Activated CD4-positive, alpha-beta memory T cell treated with anti-CD3 and anti-CD28 coated beads for 36 hours (primary cell): Measurements from ENCODE around the gene COQ7. TPM values are rescaled to one million over a fixed set of nuclear protein-coding genes. Genes with fewer than 3 reads are reported as not detected.
A peak's percentile ranks its signal among the peaks of the same experiment; 100 is the strongest.

Source experiments
- CTCF ChIA-PET: fragments of 350-600 bp; sonication (Branson Sonifier 250); formaldehyde crosslinking; loops from one replicate; lab custom pipeline; 2021; ENCODE audit warnings: antibody characterized with exemption, inconsistent platforms; lab: Charles Lee
- POLR2A ChIA-PET: fragments of 350-600 bp; sonication (Branson Sonifier 250); formaldehyde crosslinking; loops from one replicate; lab custom pipeline; 2021; ENCODE audit warnings: antibody characterized with exemption; lab: Charles Lee
- DNase-seq: peaks from one replicate; pipeline ENCODE4 v3.0.0-alpha.2; 2020
- H3K27ac Mint-ChIP-seq: one replicate; pipeline ENCODE4 v1.8.0; 2021; ENCODE audit warnings: mixed read lengths
- H3K27me3 Mint-ChIP-seq: one replicate; pipeline ENCODE4 v1.8.0; 2021; ENCODE audit warnings: mixed read lengths
- H3K36me3 Mint-ChIP-seq: one replicate; pipeline ENCODE4 v1.8.0; 2021; ENCODE audit warnings: mixed read lengths
- H3K4me1 Mint-ChIP-seq: one replicate; pipeline ENCODE4 v1.8.0; 2021; ENCODE audit warnings: low read depth, mixed read lengths
- H3K4me3 Mint-ChIP-seq: one replicate; pipeline ENCODE4 v1.8.0; 2021; ENCODE audit warnings: mild to moderate bottlenecking, mixed read lengths
- H3K9me3 Mint-ChIP-seq: one replicate; pipeline ENCODE4 v1.8.0; 2021; ENCODE audit warnings: mixed read lengths
- intact Hi-C: fragments of 100-400 bp; cut with micrococcal nuclease; formaldehyde crosslinking; loops from one replicate; pipeline ENCODE4 v1.15.1; 2023
- total RNA-seq, 2 experiments: library from RNA; stranded (reverse); gene quantifications; one replicate each; pipeline ENCODE4 v1.2.3, GENCODE V29; 2021

COQ7 gene
- total RNA-seq, 2 experiments from 2014 or later, result 14.1 to 15.2 TPM

- CTCF ChIA-PET, result no interaction called here
Observed at GRCh38 chr16:19102187-19102872, 34.9 kb downstream of the COQ7 start.

DNA sequence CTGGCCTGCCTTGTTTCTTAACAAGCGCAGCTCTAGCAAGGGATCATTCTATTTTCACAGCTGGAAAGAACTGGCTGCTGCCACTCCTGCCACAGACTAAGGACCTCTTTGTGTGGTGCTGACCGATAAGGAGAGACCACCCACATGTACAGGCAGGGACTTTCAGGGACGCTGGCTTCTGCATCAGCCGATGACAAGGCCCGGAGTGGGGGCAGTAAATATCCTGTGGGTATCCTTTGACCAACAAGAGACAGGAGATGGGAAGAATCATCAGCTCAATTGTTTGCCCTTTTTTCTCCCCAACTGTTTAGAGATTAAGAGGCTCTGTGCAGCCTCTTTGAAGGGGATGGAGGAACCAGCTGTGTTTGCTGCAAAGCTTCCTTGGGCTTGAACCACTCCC, 37.2 kb downstream of the COQ7 start:
- intact Hi-C loops, result no loop called here
- no peak for DNase-seq
- Mint-ChIP-seq H3K27me3 (peaks cover 2% of the 10 kb centered on the region), H3K9me3 (no peaks in the 10 kb centered on the region), H3K4me3 (no peak overlapping the region), H3K4me1 (peaks cover 5% of the 10 kb centered on the region), H3K27ac (no peak overlapping the region), H3K36me3 (no peaks in the 10 kb centered on the region)
- ChIA-PET POLR2A (no interaction called here), CTCF (no interaction called here)

More at GRCh38 chr16:19102187-19102872, 34.9 kb downstream of the COQ7 start:
- POLR2A ChIA-PET, result no interaction called here
- no peak for DNase-seq
- Mint-ChIP-seq H3K9me3 (peaks cover 3% of the 10 kb centered on the region), H3K4me1 (peaks cover under 1% of the 10 kb centered on the region), H3K36me3 (peaks cover 2% of the 10 kb centered on the region), H3K27ac (no peak overlapping the region), H3K27me3 (peaks cover 4% of the 10 kb centered on the region), H3K4me3 (no peak overlapping the region)
- intact Hi-C loops, result no loop called here

GRCh38 chr16:19105131-19105530, 37.7 kb downstream of the COQ7 start:
- no peak overlapping the region for H3K27ac Mint-ChIP-seq
- CTCF ChIA-PET, result no interaction called here
- peaks cover 5% of the 10 kb centered on the region for H3K4me1 Mint-ChIP-seq
- H3K4me3 Mint-ChIP-seq, result no peak overlapping the region
- H3K36me3 Mint-ChIP-seq, result no peaks in the 10 kb centered on the region
- POLR2A ChIA-PET, result no interaction called here
- peaks cover 2% of the 10 kb centered on the region for H3K27me3 Mint-ChIP-seq
- intact Hi-C loops, result no loop called here
- no peak for DNase-seq
- H3K9me3 Mint-ChIP-seq, result no peaks in the 10 kb centered on the region

- peaks cover 2% of the 10 kb centered on the region for H3K27me3 Mint-ChIP-seq
- CTCF ChIA-PET, result no interaction called here
- H3K27ac Mint-ChIP-seq, result no peak overlapping the region
- DNase-seq, result no peak
- H3K9me3 Mint-ChIP-seq, result no peaks in the 10 kb centered on the region
- intact Hi-C loops, result no loop called here
- POLR2A ChIA-PET, result interaction anchor here (0.6 kb wide), 1 partner anchor 9 kb away, joined by 3 read pairs; no protein-coding TSS in a partner anchor
- H3K4me1 Mint-ChIP-seq, result peaks cover 5% of the 10 kb centered on the region
- no peaks in the 10 kb centered on the region for H3K36me3 Mint-ChIP-seq
- no peak overlapping the region for H3K4me3 Mint-ChIP-seq
Observed at GRCh38 chr16:19105891-19106624, 38.6 kb downstream of the COQ7 start.

DNA sequence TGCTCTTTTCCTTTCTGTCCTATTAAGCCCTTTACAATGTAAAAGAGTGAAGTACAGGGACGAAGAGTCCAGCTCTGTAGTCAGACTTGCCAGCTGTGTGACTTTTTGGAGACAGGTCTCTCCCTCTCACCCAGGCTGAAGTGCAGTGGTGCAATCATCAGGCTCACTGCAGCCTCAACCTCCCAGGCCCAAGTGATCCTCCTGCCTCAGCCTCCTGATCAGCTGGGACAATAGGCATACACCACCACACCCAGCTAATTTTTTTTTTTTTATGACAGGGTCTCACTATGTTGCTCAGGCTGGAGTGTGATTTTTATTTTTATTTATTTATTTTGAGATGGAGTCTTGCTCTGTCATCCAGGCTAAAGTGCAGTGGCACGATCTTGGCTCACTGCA, 39.2 kb downstream of the COQ7 start:
- POLR2A ChIA-PET, result interaction anchor here (0.6 kb wide), 1 partner anchor 8 kb away, joined by 3 read pairs; no protein-coding TSS in a partner anchor
- H3K27ac Mint-ChIP-seq, result no peak overlapping the region
- CTCF ChIA-PET, result no interaction called here

DNA sequence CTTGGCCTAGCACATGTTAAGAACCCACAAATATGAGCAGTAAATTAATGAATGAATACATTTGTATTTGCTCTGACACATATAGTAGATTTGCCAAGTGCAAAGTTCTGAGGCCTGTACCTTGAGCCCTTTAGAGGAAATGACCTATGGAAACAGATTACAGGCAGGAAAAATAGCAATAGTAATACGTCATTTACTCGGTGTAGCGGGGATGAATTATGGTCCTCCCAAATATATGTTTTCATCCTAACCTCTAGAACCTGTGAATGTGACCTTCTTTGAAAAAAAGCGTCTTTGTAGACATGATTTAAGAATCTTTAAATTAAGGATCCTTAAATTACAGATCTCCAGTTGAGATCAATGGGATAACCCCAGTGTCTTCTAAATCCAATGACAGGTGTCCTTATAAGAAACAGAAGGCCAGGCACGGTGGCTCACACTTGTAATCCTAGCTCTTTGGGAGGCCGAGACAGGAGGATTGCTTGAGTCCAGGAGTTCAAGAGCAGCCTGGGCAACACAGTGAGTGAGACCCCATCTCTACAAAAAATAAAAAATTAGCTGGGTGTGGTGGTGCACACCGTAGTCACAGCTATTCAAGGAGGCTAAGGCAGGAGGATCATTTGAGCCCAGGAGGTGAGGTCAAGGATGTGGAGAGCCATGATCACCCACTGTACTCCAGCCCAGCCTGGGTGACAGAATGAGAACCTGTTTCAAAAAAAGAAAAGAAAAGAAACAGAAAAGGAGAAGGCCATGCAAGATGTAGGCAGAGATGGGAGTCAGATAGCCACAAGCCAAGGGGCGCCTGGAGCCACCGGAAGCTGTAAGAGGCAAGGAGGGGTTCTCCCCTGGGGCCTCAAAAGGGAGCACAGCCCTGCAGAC, 41.2 kb downstream of the COQ7 start:
- no peaks in the 10 kb centered on the region for H3K9me3 Mint-ChIP-seq
- H3K4me3 Mint-ChIP-seq, result no peak overlapping the region
- intact Hi-C loops, result no loop called here
- H3K27ac Mint-ChIP-seq, result no peak overlapping the region
- no peaks in the 10 kb centered on the region for H3K36me3 Mint-ChIP-seq
- peaks cover 7% of the 10 kb centered on the region for H3K4me1 Mint-ChIP-seq
- H3K27me3 Mint-ChIP-seq, result peaks cover 14% of the 10 kb centered on the region
- ChIA-PET CTCF (interaction anchor here (1.2 kb wide), 1 partner anchor 9 kb away, joined by 3 read pairs; no protein-coding TSS in a partner anchor), POLR2A (interaction anchor here (0.6 to 0.8 kb wide), 2 partner anchors 9 to 576 kb away, joined by 3 to 4 read pairs; no protein-coding TSS in a partner anchor)
- DNase-seq, result no peak

More for the DNA sequence above, 39.2 kb downstream of the COQ7 start:
- Mint-ChIP-seq H3K36me3 (no peaks in the 10 kb centered on the region), H3K4me1 (peaks cover 5% of the 10 kb centered on the region), H3K9me3 (no peaks in the 10 kb centered on the region), H3K4me3 (no peak overlapping the region), H3K27me3 (peaks cover 2% of the 10 kb centered on the region)
- DNase-seq, result no peak
- intact Hi-C loops, result no loop called here

- ChIA-PET POLR2A (interaction anchor here (0.6 to 0.8 kb wide), 2 partner anchors 9 to 576 kb away, joined by 3 to 4 read pairs; no protein-coding TSS in a partner anchor), CTCF (no interaction called here)
- H3K9me3 Mint-ChIP-seq, result no peaks in the 10 kb centered on the region
Observed at GRCh38 chr16:19109288-19109664, 41.9 kb downstream of the COQ7 start.

DNA sequence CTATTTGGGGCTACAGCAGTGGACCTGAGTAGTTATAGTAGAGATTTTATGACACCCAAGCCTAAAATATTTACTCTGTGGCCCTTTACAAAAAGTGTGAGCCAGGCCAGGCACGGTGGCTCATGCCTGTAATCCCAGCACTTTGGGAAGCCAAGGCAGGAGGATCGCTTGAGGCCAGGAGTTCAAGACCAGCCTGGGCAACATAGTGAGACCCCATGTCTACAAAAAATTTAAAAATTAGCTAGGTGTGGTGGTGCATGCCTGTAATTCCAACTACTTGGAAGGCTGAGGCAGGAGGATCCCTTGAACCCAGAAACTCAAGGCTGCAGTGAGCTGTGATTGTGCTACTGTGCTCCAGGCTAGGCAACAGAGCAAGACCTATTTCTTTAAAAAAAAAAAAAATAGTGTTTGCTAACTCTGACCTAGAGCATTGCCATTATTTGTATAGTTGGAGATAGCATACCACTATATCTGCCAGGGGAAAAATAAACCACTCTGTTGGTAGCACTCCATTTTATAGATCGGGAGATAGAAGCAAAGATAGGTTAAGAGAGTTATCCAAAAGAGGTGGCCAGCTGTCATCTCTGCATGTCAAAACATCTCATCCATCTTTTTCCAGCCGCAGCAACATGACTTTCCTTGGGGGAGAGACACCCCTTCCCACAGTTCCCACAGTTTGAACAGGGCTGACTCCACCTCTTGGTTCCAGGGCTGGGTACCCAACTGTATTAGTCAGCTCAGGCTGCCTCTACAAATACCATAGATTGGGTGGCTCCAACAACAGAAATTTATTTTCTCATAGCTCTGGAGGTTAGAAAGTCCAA, 43.3 kb downstream of the COQ7 start:
- H3K4me3 Mint-ChIP-seq, result no peak overlapping the region
- no peaks in the 10 kb centered on the region for H3K9me3 Mint-ChIP-seq
- POLR2A ChIA-PET, result no interaction called here
- no peak overlapping the region for H3K27ac Mint-ChIP-seq
- intact Hi-C loops, result no loop called here
- H3K27me3 Mint-ChIP-seq, result peaks cover 23% of the 10 kb centered on the region
- H3K4me1 Mint-ChIP-seq, result peaks cover 13% of the 10 kb centered on the region
- CTCF ChIA-PET, result interaction anchor here (2.5 kb wide), 1 partner anchor 25 kb away, joined by 11 read pairs; no protein-coding TSS in a partner anchor
- H3K36me3 Mint-ChIP-seq, result no peaks in the 10 kb centered on the region
- DNase-seq, result no peak

More at GRCh38 chr16:19109288-19109664, 41.9 kb downstream of the COQ7 start:
- peaks cover 14% of the 10 kb centered on the region for H3K27me3 Mint-ChIP-seq
- no peak overlapping the region for H3K4me3 Mint-ChIP-seq
- peaks cover 7% of the 10 kb centered on the region for H3K4me1 Mint-ChIP-seq
- no peaks in the 10 kb centered on the region for H3K36me3 Mint-ChIP-seq
- H3K27ac Mint-ChIP-seq, result no peak overlapping the region
- no peak for DNase-seq
- intact Hi-C loops, result no loop called here

GRCh38 chr16:19112099-19112407, 44.6 kb downstream of the COQ7 start:
- CTCF ChIA-PET, result interaction anchor here (1.0 to 2.5 kb wide), 2 partner anchors 26 to 391 kb away, joined by 4 to 11 read pairs; no protein-coding TSS in a partner anchor
- POLR2A ChIA-PET, result no interaction called here

DNA sequence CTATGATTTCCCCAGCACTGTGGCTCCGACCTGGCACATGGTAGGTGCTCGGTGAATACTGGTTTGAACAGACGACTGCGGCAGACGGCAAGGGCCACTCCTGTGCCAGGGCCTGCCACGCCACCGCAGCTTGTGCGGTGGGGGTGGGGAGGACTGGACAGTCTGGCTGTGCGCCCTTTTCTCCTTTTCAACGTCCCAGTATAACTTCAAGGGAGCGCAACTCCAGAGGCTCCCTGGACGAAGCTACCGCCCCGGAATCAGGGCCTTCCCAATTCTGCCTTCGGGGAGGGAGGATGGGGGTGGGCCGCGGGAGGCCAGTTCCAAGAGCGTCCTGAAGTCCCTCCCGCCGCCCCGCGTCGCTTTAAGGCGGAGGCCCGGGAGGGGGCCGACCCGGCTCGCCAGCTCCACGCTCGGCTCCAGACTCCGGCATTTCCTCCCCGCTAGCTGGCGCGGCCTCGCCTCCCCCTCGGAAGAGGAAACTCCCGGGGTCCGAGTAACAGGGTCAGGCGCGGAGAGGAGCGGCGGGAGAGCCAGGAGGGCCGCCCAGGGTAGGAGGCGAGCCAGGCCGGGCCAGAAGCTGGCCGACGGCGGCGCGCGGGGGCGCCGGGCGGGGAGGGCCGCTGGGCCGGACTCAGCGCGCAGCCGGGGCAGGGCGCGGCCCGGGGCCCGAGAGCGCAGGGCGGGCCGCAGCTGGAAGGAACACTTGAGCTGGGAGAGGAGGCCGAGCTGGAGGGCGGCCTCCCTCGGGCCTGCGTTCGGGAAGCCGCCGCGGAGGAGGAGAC, 46.4 kb downstream of the COQ7 start, which contains the start of gene ITPRIPL2:
Gene ITPRIPL2, plus strand, starts transcription at position 388 of the 782 bp plus-strand sequence. CDS start 498 bp downstream, outside the sequence.
- peaks cover 19% of the 10 kb centered on the region for H3K4me1 Mint-ChIP-seq
- ChIA-PET POLR2A (interaction anchor here (1.2 to 1.5 kb wide), 4 partner anchors 9 to 20 kb away, joined by 3 to 4 read pairs (median 4); no protein-coding TSS in a partner anchor), CTCF (interaction anchor here (0.8 to 2.5 kb wide), 2 partner anchors 28 kb away, joined by 3 to 11 read pairs; no protein-coding TSS in a partner anchor)
- no peaks in the 10 kb centered on the region for H3K36me3 Mint-ChIP-seq
- peak within 1 kb of the TSS; percentile 69 for H3K4me3 Mint-ChIP-seq
- H3K27me3 Mint-ChIP-seq, result peaks cover 21% of the 10 kb centered on the region
- peak; percentile 31 for DNase-seq
- H3K27ac Mint-ChIP-seq, result peak within 1 kb of the TSS; percentile 78
- intact Hi-C loops, result no loop called here
- no peaks in the 10 kb centered on the region for H3K9me3 Mint-ChIP-seq

More at GRCh38 chr16:19112099-19112407, 44.6 kb downstream of the COQ7 start:
- Mint-ChIP-seq H3K4me3 (no peak overlapping the region), H3K9me3 (no peaks in the 10 kb centered on the region), H3K27me3 (peaks cover 21% of the 10 kb centered on the region), H3K36me3 (no peaks in the 10 kb centered on the region), H3K4me1 (peaks cover 15% of the 10 kb centered on the region), H3K27ac (no peak overlapping the region)
- no peak for DNase-seq
- intact Hi-C loops, result no loop called here
